ENCODE data around the gene DCXR.

Gene DCXR

GRCh38 chr17:81999976-82000802 is 37.3 kb downstream of the DCXR start:
- DNase-seq (ENCODE audit: low read depth, low spot score): no peak
- Histone ChIP-seq H3K4me3 (no peak overlapping the region), H3K9ac (ENCODE audit: insufficient read length) (no peak overlapping the region), H3K27ac (no peak overlapping the region), H3K9me3 (ENCODE audit: low read depth, low read length) (no peaks in the 10 kb centered on the region), H3K36me3 (ENCODE audit: insufficient read depth, low read length) (no peaks in the 10 kb centered on the region)
- no peak for TF ChIP-seq FOXP2 (optimal IDR thresholded peaks at IDR 0.05; ENCODE audit: control extremely low read depth, extremely low read length, insufficient read depth)
- TF ChIP-seq EZH2 (IDR thresholded peaks at IDR 0.05): no peak
- no peak for TF ChIP-seq POLR2AphosphoS5 (IDR thresholded peaks at IDR 0.05; ENCODE audit: borderline replicate concordance, low read depth, low read length)

DNA sequence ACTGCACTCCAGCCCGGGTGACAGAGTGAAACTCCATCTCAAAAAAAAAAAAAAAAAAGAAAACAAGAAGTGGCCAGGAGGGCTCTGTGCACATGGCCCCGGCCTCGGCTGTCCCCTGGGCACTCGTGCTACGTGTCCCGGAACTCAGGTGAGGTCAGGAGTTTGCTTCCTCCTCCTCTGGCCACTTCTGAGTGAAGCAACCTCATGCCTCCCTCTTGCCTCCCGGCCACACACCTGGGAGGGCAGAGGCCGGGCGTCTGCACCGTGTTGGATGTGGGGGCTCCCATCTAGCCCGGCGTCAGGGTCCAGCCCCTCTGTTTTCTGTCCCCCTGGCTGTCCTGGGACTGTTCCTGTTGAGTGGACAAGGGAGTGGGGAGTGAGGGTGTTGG is 37.9 kb downstream of the DCXR start:
- Histone ChIP-seq H3K9me3 (ENCODE audit: low read depth, low read length) (no peaks in the 10 kb centered on the region), H3K9ac (ENCODE audit: insufficient read length) (no peak overlapping the region), H3K27ac (no peak overlapping the region), H3K36me3 (ENCODE audit: insufficient read depth, low read length) (no peaks in the 10 kb centered on the region), H3K4me3 (no peak overlapping the region)
- DNase-seq (ENCODE audit: low read depth, low spot score): no peak
- no peak for TF ChIP-seq EZH2 (IDR thresholded peaks at IDR 0.05)
- TF ChIP-seq FOXP2 (optimal IDR thresholded peaks at IDR 0.05; ENCODE audit: control extremely low read depth, extremely low read length, insufficient read depth): no peak
- no peak for TF ChIP-seq POLR2AphosphoS5 (IDR thresholded peaks at IDR 0.05; ENCODE audit: borderline replicate concordance, low read depth, low read length)

DNA sequence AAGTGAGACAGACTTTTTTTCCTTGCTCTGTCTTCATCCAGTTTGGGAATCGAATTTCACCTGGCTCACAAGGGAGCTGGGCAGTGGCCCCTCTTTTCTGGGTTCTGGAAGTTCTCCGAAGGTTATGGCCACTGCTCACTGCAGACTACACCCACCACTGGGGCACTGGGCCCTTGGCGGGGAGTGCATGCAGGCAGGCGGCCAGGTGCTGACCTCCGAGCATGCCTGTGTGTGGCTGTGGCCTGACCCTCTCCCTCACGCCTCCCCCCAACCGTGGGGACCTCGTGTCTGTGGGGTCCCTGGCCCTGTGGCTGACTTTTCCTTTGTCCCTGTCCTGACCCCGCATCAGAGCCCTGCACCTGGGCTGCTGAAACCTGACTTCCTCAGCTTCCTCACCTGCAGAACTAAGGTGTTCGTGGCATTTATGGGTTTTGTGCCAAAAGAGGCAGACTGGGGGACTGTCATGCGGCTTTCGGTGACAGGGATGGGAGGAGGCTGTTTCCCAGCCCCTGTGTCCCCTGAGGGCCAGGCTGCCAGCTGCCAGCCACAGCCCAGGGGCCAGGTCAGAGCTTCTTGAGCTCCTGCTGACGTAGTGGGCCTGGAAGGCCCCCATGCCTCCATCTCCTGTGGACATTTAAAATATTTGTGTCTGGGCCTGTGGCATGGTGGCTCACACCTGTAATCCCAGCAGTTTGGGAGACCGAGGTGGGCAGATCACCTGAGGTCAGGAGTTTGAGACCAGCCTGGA is 38.6 kb downstream of the DCXR start:
- no peak for TF ChIP-seq FOXP2 (optimal IDR thresholded peaks at IDR 0.05; ENCODE audit: control extremely low read depth, extremely low read length, insufficient read depth)
- no peak for TF ChIP-seq EZH2 (IDR thresholded peaks at IDR 0.05)
- TF ChIP-seq POLR2AphosphoS5 (IDR thresholded peaks at IDR 0.05; ENCODE audit: borderline replicate concordance, low read depth, low read length): no peak
- H3K4me3 ChIP-seq: no peak overlapping the region

DNA sequence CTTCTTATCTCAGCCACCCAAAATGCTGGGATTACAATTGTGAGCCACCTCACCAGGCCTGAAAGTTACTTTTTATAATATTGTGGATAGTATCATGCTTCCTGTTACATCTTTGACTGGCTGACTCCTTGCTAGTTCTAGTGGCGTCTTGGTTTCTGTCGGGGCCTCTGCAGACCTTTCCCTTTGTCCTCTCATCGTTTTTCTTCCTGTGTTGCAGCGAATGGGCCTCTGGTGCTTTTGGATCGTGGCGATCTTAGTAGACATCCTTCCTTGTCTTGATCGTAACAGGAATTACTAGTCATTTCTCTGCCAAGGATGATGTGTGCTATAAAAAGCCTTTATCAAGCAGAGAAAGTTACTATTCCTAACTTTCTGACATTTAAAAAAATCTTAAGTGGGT is 39.3 kb downstream of the DCXR start:
- H3K36me3 ChIP-seq (ENCODE audit: insufficient read depth, low read length): no peaks in the 10 kb centered on the region
- peak overlapping the region; percentile 36; the same call in 1 of the 2 replicates for H3K27ac ChIP-seq
- DNase-seq (ENCODE audit: low read depth, low spot score): no peak
- no peak overlapping the region for H3K4me3 ChIP-seq
- TF ChIP-seq FOXP2 (optimal IDR thresholded peaks at IDR 0.05; ENCODE audit: control extremely low read depth, extremely low read length, insufficient read depth): no peak
- no peak for TF ChIP-seq POLR2AphosphoS5 (IDR thresholded peaks at IDR 0.05; ENCODE audit: borderline replicate concordance, low read depth, low read length)
- TF ChIP-seq EZH2 (IDR thresholded peaks at IDR 0.05): no peak
- H3K9me3 ChIP-seq (ENCODE audit: low read depth, low read length): no peaks in the 10 kb centered on the region
- no peak overlapping the region for H3K9ac ChIP-seq (ENCODE audit: insufficient read length)

More for the DNA sequence above, 38.6 kb downstream of the DCXR start:
- no peak overlapping the region for H3K9ac ChIP-seq (ENCODE audit: insufficient read length)
- DNase-seq (ENCODE audit: low read depth, low spot score): no peak
- H3K9me3 ChIP-seq (ENCODE audit: low read depth, low read length): no peaks in the 10 kb centered on the region
- no peak overlapping the region for H3K27ac ChIP-seq
- no peaks in the 10 kb centered on the region for H3K36me3 ChIP-seq (ENCODE audit: insufficient read depth, low read length)

DNA sequence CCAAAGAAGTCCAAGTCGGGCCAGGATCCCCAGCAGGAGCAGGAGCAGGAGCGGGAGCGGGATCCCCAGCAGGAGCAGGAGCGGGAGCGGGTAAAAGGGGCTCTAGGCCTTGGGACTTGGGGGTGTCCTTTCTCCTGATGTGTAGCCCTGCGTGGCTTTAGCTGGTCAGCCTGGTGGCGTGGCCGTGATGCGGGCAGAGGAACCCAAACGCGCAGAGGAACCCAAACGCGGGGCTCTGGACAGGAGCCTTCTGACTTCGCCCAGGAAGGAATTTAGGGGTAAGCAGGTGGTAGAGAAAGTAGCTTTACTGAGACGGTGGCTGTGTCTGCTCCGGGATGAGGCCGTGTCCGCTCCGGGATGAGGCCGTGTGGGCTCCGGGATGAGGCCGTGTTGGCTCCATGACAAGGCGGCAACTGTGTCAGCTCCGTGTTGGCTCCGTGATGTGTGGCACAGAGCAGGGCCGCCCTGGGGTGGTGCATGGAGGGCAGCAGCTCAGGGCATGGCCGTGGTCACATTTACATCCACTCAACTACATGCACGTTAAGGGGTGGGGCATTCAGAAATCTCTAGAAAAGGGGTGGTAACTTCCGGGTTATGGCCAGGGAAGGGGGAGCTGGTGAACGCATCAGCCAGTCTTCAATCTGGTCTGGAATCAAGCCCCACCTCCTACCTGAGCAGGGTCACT is 40.6 kb downstream of the DCXR start:
- H3K9me3 ChIP-seq (ENCODE audit: low read depth, low read length): no peaks in the 10 kb centered on the region
- no peak overlapping the region for H3K27ac ChIP-seq
- no peak for TF ChIP-seq FOXP2 (optimal IDR thresholded peaks at IDR 0.05; ENCODE audit: control extremely low read depth, extremely low read length, insufficient read depth)
- TF ChIP-seq EZH2 (IDR thresholded peaks at IDR 0.05): no peak
- TF ChIP-seq POLR2AphosphoS5 (IDR thresholded peaks at IDR 0.05; ENCODE audit: borderline replicate concordance, low read depth, low read length): no peak
- no peak for DNase-seq (ENCODE audit: low read depth, low spot score)
- H3K9ac ChIP-seq (ENCODE audit: insufficient read length): no peak overlapping the region
- no peak overlapping the region for H3K4me3 ChIP-seq
- H3K36me3 ChIP-seq (ENCODE audit: insufficient read depth, low read length): no peaks in the 10 kb centered on the region

GRCh38 chr17:81996232-81996756 is 41.2 kb downstream of the DCXR start:
- Histone ChIP-seq H3K36me3 (ENCODE audit: insufficient read depth, low read length) (no peaks in the 10 kb centered on the region), H3K4me3 (no peak overlapping the region), H3K27ac (no peak overlapping the region), H3K9ac (ENCODE audit: insufficient read length) (no peak overlapping the region), H3K9me3 (ENCODE audit: low read depth, low read length) (no peaks in the 10 kb centered on the region)
- no peak for TF ChIP-seq POLR2AphosphoS5 (IDR thresholded peaks at IDR 0.05; ENCODE audit: borderline replicate concordance, low read depth, low read length)
- TF ChIP-seq EZH2 (IDR thresholded peaks at IDR 0.05): no peak
- TF ChIP-seq FOXP2 (optimal IDR thresholded peaks at IDR 0.05; ENCODE audit: control extremely low read depth, extremely low read length, insufficient read depth): no peak
- no peak for DNase-seq (ENCODE audit: low read depth, low spot score)

DNA sequence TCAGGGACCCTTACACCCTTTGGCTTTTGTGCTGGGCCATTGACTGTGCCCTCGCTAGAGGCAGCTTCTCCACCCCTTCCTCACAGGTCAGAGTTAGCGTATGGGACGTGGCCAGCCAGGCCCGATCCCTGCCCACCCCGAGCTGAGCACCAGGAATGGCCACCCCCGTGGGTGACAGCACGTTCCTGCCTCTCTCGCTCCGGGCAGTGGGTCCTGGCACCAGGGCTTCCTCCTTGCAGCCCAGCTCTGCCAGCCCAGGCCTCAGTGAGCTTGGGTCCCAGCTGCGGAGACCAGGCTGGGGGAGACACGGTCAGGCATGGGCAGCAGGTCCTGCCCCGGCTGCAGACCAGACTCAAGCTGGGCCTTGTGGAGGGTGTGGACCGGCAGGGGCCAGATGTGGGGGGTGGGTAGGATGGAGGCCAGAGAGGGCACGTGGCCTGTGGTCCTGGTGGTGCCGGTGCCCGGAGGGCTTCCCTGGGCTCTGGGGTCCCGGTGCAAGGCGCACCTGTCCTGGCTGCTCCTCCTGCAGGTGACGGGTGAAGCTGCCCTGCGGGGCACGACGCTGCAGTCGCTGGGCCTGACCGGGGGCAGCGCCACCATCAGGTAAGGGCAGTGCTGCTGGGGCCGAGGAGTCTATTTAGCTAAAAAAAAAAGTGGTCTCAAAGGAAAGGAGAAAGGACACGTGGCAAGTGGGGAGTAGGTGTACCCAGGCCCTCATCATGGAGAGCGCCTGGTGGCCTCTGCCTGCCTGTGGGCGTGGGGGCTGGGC is 41.9 kb downstream of the DCXR start:
- H3K4me3 ChIP-seq: no peak overlapping the region
- no peak for DNase-seq (ENCODE audit: low read depth, low spot score)

More for the DNA sequence above, 41.9 kb downstream of the DCXR start:
- Histone ChIP-seq H3K27ac (no peak overlapping the region), H3K36me3 (ENCODE audit: insufficient read depth, low read length) (no peaks in the 10 kb centered on the region), H3K9me3 (ENCODE audit: low read depth, low read length) (no peaks in the 10 kb centered on the region), H3K9ac (ENCODE audit: insufficient read length) (no peak overlapping the region)
- TF ChIP-seq FOXP2 (optimal IDR thresholded peaks at IDR 0.05; ENCODE audit: control extremely low read depth, extremely low read length, insufficient read depth): no peak
- no peak for TF ChIP-seq POLR2AphosphoS5 (IDR thresholded peaks at IDR 0.05; ENCODE audit: borderline replicate concordance, low read depth, low read length)
- no peak for TF ChIP-seq EZH2 (IDR thresholded peaks at IDR 0.05)

All from SK-N-MC (cell line).